ENCODE measurements around the gene MAST3. TPM values are rescaled to one million over a fixed set of nuclear protein-coding genes. Genes with fewer than 3 reads are reported as not detected.

MAST3 gene
- total and polyA plus RNA-seq, 2 of the 8 experiments (the other 6 are each of a cell fraction or from before 2014, with no cell fraction given) = 3.4 to 9.0 TPM

DNA sequence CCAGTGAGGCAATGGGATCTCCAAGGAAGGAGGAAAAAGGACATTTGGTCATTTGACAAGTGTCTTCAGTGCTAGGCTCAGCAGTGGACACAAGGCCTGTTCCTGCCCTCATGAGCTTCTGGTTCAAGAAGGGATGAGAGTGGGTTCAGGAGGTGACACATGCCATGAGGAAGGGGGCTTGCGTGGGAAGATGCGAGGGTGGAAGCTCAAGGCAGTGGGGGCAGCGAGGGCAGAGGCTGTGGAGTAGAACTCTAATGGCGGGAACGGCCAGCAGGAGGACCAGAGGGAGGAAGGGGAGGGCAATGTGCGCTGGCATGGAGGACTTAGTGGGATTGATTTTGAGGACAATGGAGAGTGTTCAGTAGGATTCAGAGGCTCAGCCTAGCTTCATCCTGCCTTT is 58.7 kb downstream of the MAST3 start:
- Histone ChIP-seq H3K79me2 (ENCODE audit: control insufficient read depth in 1 of 2, insufficient read depth in 2 of 2, low read length in 2 of 2) (no peaks in the 10 kb centered on the region; a peak in 1 of 4 replicates), H3K36me3 (ENCODE audit: control insufficient read depth in 2 of 4, insufficient read depth in 4 of 4, low read length in 3 of 4) (peaks cover 0 to 10% (median 4%) of the 10 kb centered on the region in 4 experiments; a peak in 2 of 8 replicates), H3K4me3 (ENCODE audit: extremely low read depth in 1 of 4, insufficient read depth in 2 of 4, low read depth in 3 of 4, low read length in 4 of 4) (no peak overlapping the region), H2BK120ac (replicated peaks; ENCODE audit: low read depth, low read length) (no peak overlapping the region), H4K8ac (ENCODE audit: extremely low read depth, insufficient read depth, low read length) (no peak overlapping the region), H2AFZ (ENCODE audit: low read length) (no peak overlapping the region), H3K27ac (ENCODE audit: low read depth, low read length) (no peak overlapping the region; the same call in 1 of the 2 replicates), H4K20me1 (replicated peaks in 1 of 2; ENCODE audit: control insufficient read depth in 1 of 2, insufficient read depth in 2 of 2, low read length in 2 of 2) (peaks cover 5 to 19% of the 10 kb centered on the region in 2 experiments), H3K27me3 (replicated peaks in 1 of 4; ENCODE audit: control insufficient read depth in 3 of 4, extremely low read depth in 1 of 4, insufficient read depth in 3 of 4, low read length in 3 of 4) (no peaks in the 10 kb centered on the region), H3K9me3 (ENCODE audit: insufficient read depth in 2 of 2, low read depth in 1 of 2, low read length in 1 of 2) (no peaks in the 10 kb centered on the region), H3K23me2 (ENCODE audit: low read depth, low read length) (peaks cover 16% of the 10 kb centered on the region), H2AK5ac (ENCODE audit: low read depth, low read length) (no peak overlapping the region), H3K79me1 (ENCODE audit: low read depth, low read length) (peaks cover 4% of the 10 kb centered on the region; the same call in 1 of the 2 replicates), H2BK15ac (ENCODE audit: low read length) (peak overlapping the region; percentile 46; the same call in 1 of the 2 replicates), H3K23ac (ENCODE audit: insufficient read length) (no peak overlapping the region), H3K18ac (ENCODE audit: extremely low read depth, low read length) (no peak overlapping the region), H4K91ac (replicated peaks; ENCODE audit: insufficient read length, low read length) (no peak overlapping the region), H2BK12ac (ENCODE audit: low read depth, low read length) (no peak overlapping the region), H3K4me2 (ENCODE audit: insufficient read depth in 1 of 2, low read depth in 2 of 2, low read length in 2 of 2) (no peak overlapping the region), H2BK20ac (ENCODE audit: low read length) (no peak overlapping the region), H3K4me1 (replicated peaks in 1 of 4; ENCODE audit: control insufficient read depth in 3 of 4, insufficient read depth in 4 of 4, low read length in 3 of 4) (peaks cover 0 to 12% (median 8%) of the 10 kb centered on the region in 4 experiments; a peak in 6 of 7 replicates), H3K9ac (replicated peaks in 1 of 4; ENCODE audit: extremely low read depth in 1 of 4, low read depth in 3 of 4, low read length in 3 of 4) (no peak overlapping the region), H3K56ac (replicated peaks; ENCODE audit: insufficient read length, low read depth, low read length) (no peak overlapping the region), H4K5ac (ENCODE audit: insufficient read length, low read depth, low read length) (no peak overlapping the region), H3K14ac (ENCODE audit: insufficient read length) (no peak overlapping the region), H2BK5ac (ENCODE audit: low read depth, low read length) (no peak overlapping the region), H3K4ac (replicated peaks; ENCODE audit: insufficient read length, low read depth, low read length) (no peak overlapping the region)
- DNase-seq (ENCODE audit: low read depth in 1 of 2, low spot score in 2 of 2) (no peak), FAIRE-seq (no peak)
- ChIA-PET CTCF (ENCODE audit: partially characterized antibody) (interaction anchor here (0.6 to 1.3 kb wide), 4 partner anchors 12 to 390 kb away, joined by 3 read pairs; no protein-coding TSS in a partner anchor), POLR2A (ENCODE audit: partially characterized antibody) (interaction anchor here (0.7 to 1.5 kb wide), 3 partner anchors 38 to 76 kb away, joined by 3 read pairs; no protein-coding TSS in a partner anchor)
- TF ChIP-seq TCF12 (IDR thresholded peaks at IDR 0.05; ENCODE audit: low read depth, low read length) (no peak), USF2 (IDR thresholded peaks at IDR 0.05; ENCODE audit: low read length) (no peak), SUZ12 (IDR thresholded peaks at IDR 0.05; ENCODE audit: low read length) (no peak), JUND (IDR thresholded peaks at IDR 0.05; ENCODE audit: low read length) (no peak), TAF7 (optimal IDR thresholded peaks at IDR 0.05; ENCODE audit: borderline replicate concordance, low read depth, low read length) (no peak), FOSL1 (IDR thresholded peaks at IDR 0.05; ENCODE audit: insufficient read depth, low read depth, low read length) (no peak), BRCA1 (IDR thresholded peaks at IDR 0.05; ENCODE audit: low read depth, low read length) (no peak), RNF2 (IDR thresholded peaks at IDR 0.05; ENCODE audit: borderline replicate concordance, low read depth, low read length, missing control alignments, poor library complexity, severe bottlenecking) (no peak), RBBP5 (IDR thresholded peaks at IDR 0.05; ENCODE audit: borderline replicate concordance, low read depth, low read length) (no peak), TEAD4 (IDR thresholded peaks at IDR 0.05; ENCODE audit: low read depth, low read length) (no peak)
- 91% methylated on average over 6 of the region's 6 CpGs; no CpG with 5 or more reads in 1 of the 2 experiments for WGBS, 2 experiments (ENCODE audit: extremely low coverage in 1 of 2, insufficient coverage in 1 of 2, insufficient read length in 1 of 2, insufficient replicate concordance in 2 of 2, low coverage in 1 of 2, low lambda C conversion rate in 2 of 2, missing lambda C conversion rate in 1 of 2)

Measured in H1 (cell line).